Mesodermal cell (in vitro differentiated cells): ENCODE results near the gene MTG2.

Experiments used
- H3K27ac ChIP-seq: 2 replicates; pipeline ENCODE4 v1.7.0; 2013; ENCODE audit warnings: mild to moderate bottlenecking, low read depth, low read length, moderate library complexity; ENCODE audit not compliant: severe bottlenecking
- H3K36me3 ChIP-seq: 2 replicates; pipeline ENCODE4 v1.7.1; 2013; ENCODE audit warnings: mild to moderate bottlenecking, low read length, moderate library complexity; ENCODE audit not compliant: control insufficient read depth, insufficient read depth
- H3K4me1 ChIP-seq: one replicate; pipeline ENCODE4 v1.7.1; 2013; ENCODE audit warnings: mild to moderate bottlenecking, low read length; ENCODE audit not compliant: insufficient read depth, control insufficient read depth, poor library complexity, severe bottlenecking
- H3K4me3 ChIP-seq: 2 replicates; pipeline ENCODE4 v1.7.0; 2013; ENCODE audit warnings: low read length, control low read depth, mild to moderate bottlenecking; ENCODE audit not compliant: insufficient read depth, poor library complexity, severe bottlenecking; ENCODE audit errors: extremely low read depth
- H3K9me3 ChIP-seq: 2 replicates; pipeline ENCODE4 v1.7.1; 2013; ENCODE audit warnings: mild to moderate bottlenecking, low read length, moderate library complexity; ENCODE audit not compliant: control insufficient read depth
- whole genome bisulfite sequencing, 2 experiments: methylation state at CpG; one replicate each; pipeline ENCODE4 v1.1.5; 2013; ENCODE audit warnings: missing lambda C conversion rate in 2 of 2; ENCODE audit not compliant: insufficient coverage in 2 of 2; 5-methylcytosine and 5-hydroxymethylcytosine counted together

The MTG2 gene

DNA sequence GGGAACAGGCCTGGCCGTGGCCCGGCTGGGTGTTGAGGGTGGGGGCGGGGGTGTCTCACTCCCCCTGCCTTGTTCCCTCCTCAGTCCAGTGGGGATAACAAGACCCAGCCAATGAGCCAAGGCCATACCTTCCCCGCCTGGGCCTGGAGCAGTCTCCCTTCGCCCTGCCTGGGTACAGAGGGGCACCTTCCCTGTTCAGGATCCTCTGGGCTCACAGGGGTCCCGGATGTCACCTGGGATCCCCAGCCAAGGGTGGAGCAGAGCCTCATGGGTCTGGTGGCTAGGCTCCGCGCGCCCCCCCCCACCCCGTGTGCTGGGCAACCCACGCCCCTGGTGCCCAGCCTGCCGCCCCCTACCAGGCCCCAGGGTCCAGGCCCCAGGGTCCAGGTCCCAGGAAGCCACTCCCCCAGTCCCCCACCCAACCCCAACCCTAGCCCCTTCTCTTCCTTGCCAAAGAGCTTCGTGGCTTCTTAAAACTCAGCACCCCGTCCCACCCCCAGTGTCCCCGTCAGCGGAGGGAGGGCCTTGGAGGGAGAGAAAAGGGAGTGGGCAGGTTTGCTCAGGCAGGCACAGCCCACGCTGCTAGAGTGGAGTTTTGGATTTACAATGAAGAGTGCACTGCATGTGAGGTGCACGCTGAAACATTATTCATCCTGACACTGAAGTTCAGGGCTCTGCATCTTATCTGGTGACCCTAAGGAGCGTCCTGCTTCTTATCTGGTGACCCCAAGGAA, 25.4 kb downstream of the MTG2 start:
- Histone ChIP-seq H3K36me3 (peaks cover under 1% of the 10 kb centered on the region), H3K9me3 (no peaks in the 10 kb centered on the region), H3K4me3 (no peak overlapping the region), H3K4me1 (peaks cover 2% of the 10 kb centered on the region), H3K27ac (no peak overlapping the region)
- 90 to 92% methylated on average over 8 to 9 of the region's 19 CpGs for WGBS, 2 experiments

DNA sequence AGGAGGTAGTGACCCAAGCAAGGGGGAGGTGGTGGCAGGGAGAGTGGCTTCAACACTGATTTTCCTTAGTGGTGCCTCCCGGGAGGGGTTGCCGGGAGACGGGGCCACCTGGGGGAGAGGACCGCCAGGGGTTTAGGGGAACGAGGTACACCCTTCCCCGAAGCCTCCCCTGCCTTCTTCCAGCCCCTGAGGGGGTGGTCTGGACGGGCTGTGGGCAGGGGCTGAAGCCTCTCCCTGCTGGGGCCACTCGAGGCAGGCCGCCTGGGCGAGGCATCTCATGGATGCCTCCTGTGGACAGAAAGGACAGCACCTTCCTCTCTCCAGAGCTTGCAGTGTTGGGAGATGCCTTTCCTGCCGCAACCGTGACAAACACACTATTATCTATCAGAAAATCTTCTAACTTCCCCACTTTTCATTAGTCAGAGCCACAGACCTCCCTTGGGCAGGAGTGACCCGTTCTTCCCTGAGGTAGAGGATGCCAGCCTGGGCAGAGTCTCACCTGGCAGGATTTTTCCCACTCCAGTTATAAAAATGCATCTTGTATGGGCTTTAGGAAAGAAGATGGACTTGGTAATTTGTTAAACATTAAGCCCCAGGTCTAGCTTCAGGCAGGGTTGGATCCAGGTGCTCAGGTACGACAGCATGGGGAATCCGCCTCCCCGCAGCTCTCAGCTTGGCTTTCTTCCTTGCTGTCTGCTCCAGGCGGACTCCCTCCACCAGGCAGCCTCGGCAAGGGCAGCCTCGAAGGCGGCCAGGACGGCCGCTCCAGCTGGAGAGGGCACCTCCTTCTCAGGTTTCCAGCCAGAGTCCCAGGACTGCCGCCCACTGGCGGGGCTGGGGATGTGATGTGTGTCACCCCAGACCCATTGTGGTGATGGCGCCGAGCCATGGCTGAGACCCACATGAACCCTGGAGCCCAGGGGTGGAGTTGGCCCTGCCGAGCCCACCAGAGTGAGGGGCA, 26.2 kb downstream of the MTG2 start:
- WGBS, 2 experiments: 59 to 61% methylated on average over 16 to 22 of the region's 27 CpGs
- H3K36me3 ChIP-seq: no peaks in the 10 kb centered on the region
- H3K4me3 ChIP-seq: no peak overlapping the region
- no peak overlapping the region for H3K27ac ChIP-seq
- peaks cover 2% of the 10 kb centered on the region for H3K4me1 ChIP-seq
- no peaks in the 10 kb centered on the region for H3K9me3 ChIP-seq

DNA sequence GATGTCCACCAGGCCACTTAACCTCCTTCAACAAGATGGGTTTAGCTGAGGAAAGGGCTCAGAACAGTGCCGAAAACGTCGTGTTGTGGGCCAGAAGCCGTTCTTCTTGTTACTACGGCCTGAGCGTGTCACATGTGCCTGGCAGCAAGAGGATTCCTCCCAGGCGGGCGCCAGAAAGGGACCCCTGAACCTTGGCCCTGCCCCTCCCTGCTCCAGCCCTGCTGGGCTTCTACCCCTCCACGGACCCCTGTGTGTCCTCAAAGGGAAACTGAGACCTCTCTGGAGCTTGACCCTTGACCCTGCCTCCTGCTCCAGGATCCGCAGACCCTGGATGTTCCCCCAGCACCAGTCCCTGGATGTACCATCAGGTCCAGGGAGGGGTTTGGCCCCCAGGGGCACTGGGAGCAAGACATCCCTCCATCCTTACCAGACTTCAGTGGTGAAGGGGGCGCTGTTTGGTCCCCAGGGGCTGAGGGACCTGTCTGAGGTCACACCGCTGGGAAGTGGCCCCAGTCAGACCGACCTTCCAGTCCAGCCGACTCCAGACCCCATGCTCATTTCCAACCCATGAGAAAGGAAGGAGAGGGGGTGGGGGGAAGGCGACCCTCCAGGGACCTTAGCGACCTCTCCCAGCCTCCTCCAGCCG, 27.1 kb downstream of the MTG2 start:
- H3K4me3 ChIP-seq: no peak overlapping the region
- no peaks in the 10 kb centered on the region for H3K9me3 ChIP-seq
- no peaks in the 10 kb centered on the region for H3K36me3 ChIP-seq
- H3K27ac ChIP-seq: no peak overlapping the region
- 85 to 93% methylated on average over 8 to 12 of the region's 17 CpGs for WGBS, 2 experiments
- peaks cover 2% of the 10 kb centered on the region for H3K4me1 ChIP-seq

GRCh38 chr20:62210496-62210855, 27.6 kb downstream of the MTG2 start:
- Histone ChIP-seq H3K36me3 (no peaks in the 10 kb centered on the region), H3K4me3 (no peak overlapping the region), H3K27ac (no peak overlapping the region), H3K4me1 (peaks cover 2% of the 10 kb centered on the region), H3K9me3 (no peaks in the 10 kb centered on the region)
- WGBS, 2 experiments: 90 to 92% methylated on average over 20 to 21 of the region's 21 CpGs

DNA sequence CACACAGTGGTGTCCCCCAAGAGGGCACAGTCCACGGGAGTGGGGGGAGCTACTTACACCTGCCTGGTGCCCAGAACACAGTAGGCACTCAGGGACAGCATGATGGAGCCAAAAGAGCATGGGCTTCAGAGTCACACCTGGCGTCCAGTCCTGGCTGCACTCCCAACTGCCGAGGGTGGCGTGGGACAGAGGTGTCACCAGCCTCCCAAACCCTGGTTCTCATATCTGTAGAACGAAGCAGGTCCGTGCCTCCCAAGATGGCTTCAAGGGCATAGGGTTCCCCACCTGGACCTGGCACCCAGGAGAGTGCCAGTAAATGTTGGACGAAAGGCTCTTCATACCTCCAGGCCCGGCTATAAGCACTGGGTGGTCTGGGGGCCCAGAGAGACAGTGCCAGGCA, 28.4 kb downstream of the MTG2 start:
- peaks cover 2% of the 10 kb centered on the region for H3K4me1 ChIP-seq
- no peak overlapping the region for H3K4me3 ChIP-seq
- no peaks in the 10 kb centered on the region for H3K36me3 ChIP-seq
- 90 to 93% methylated on average over 7 to 8 of the region's 8 CpGs for whole genome bisulfite sequencing, 2 experiments
- no peak overlapping the region for H3K27ac ChIP-seq
- no peaks in the 10 kb centered on the region for H3K9me3 ChIP-seq

DNA sequence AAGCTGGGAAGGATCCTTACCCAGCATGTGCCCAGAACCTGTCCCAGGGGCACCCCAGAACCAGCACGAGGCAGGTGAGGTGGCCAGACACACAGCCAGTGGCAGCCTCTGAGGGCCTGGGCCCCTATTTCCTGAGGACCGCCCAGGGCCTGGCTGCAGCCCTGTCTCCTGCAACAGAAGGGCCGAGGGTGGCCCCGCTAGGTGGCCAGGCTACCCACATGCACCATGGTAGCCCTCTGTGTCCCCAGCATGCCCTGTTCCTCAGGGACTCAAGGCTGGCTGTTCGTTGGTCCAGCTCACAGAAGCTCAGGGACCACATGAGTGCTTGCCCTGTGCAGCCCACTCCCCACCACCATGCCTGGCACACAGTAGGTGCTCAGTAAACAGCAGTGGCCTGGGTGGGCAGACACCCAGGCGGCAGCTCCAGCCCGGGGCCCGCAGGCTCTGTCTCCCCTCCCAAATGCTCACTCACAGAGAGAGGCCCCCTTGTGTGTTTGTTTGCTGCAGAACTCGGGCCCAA, 29.0 kb downstream of the MTG2 start:
- Histone ChIP-seq H3K9me3 (no peaks in the 10 kb centered on the region), H3K4me1 (peaks cover 2% of the 10 kb centered on the region), H3K36me3 (no peaks in the 10 kb centered on the region), H3K4me3 (no peak overlapping the region), H3K27ac (no peak overlapping the region)
- WGBS, 2 experiments: 81 to 84% methylated on average over 8 to 9 of the region's 9 CpGs

GRCh38 chr20:62212299-62212698, 29.5 kb downstream of the MTG2 start:
- Histone ChIP-seq H3K4me3 (no peak overlapping the region), H3K9me3 (no peaks in the 10 kb centered on the region), H3K27ac (no peak overlapping the region), H3K4me1 (peaks cover 2% of the 10 kb centered on the region), H3K36me3 (no peaks in the 10 kb centered on the region)
- WGBS, 2 experiments: 64% methylated on average over 6 to 8 of the region's 10 CpGs

DNA sequence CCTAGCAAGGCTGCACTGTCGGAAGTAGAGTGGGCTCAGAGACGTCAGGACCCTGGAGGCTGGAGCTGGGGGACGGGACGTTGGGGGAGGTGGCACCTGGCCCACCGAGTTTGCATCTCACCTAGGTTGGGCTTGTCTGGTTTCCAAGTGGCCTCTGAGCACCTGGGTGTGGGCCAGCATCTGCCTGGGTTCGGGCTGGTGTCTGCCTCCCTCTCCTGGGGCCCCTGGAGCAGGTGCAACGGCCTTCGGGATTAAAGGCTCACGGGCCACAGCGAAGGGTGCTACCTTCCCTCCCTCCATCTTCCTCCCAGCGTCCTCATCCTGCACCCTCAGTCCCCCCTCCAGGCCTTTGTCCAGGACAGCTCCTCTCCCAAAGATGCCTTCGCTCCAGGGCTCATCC, 31.2 kb downstream of the MTG2 start:
- H3K36me3 ChIP-seq: no peaks in the 10 kb centered on the region
- 65 to 72% methylated on average over 11 to 12 of the region's 12 CpGs for WGBS, 2 experiments
- no peak overlapping the region for H3K27ac ChIP-seq
- no peaks in the 10 kb centered on the region for H3K9me3 ChIP-seq
- H3K4me3 ChIP-seq: no peak overlapping the region
- peaks cover 2% of the 10 kb centered on the region for H3K4me1 ChIP-seq

DNA sequence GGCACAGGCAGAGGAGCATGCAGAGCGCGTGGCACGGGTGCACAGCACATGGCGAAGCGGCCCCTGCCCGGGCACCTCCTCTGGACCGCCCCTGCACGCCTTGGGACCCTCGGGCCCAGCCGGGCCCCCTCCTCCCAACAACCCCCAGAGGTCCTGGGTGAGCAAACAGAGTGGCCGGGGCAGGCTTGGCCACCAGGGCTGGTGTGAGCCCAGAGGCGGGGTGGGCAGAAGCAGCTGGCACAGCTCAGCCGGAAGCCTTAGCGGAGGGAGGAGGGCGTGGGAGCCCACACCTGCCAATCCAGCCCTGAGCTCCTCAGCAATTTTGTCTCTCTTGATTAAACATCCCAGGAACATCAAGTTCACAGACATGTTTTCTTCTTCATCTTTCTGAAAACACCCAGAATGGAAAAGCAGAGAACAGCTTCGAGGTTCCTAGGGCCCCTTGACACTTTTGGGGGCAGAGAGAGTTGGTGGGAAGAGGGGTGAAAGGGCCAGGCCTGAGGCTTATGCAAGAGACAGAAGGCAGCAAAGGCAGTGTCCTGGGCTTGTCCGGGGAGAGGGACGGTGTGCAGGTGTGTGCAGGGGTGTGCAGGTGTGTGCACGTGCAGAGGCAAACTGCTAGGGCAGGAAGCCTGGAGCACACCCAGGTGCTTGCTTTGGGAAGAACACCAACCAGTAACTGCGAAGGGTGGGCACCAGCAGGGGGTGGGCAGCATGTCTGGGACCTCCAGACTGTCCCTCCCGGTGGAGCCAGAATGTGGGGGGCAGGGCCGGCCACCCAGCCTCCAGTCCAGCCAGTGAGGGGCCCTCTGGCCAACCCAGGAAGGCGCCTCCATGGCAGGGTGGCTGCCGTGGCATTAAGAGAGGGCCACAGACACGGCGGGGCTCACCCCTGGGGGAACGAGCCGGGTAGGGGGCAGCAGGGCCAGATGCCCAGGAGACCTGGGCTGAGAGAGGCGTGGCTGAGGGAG, 32.5 kb downstream of the MTG2 start:
- H3K9me3 ChIP-seq: no peaks in the 10 kb centered on the region
- 85 to 92% methylated on average over 13 to 27 of the region's 29 CpGs for WGBS, 2 experiments
- no peaks in the 10 kb centered on the region for H3K36me3 ChIP-seq
- peaks cover 6% of the 10 kb centered on the region for H3K4me1 ChIP-seq
- no peak overlapping the region for H3K27ac ChIP-seq
- no peak overlapping the region for H3K4me3 ChIP-seq
